Measurements from ENCODE around the gene SIAE. TPM values are rescaled to one million over a fixed set of nuclear protein-coding genes. Genes with fewer than 3 reads are reported as not detected.

Gene SIAE
- total and polyA plus RNA-seq, 10 of the 15 experiments (the other 5 are each of a cell fraction or from before 2014, with no cell fraction given) = 0.93 to 6.9 (median 4.2) TPM

DNA sequence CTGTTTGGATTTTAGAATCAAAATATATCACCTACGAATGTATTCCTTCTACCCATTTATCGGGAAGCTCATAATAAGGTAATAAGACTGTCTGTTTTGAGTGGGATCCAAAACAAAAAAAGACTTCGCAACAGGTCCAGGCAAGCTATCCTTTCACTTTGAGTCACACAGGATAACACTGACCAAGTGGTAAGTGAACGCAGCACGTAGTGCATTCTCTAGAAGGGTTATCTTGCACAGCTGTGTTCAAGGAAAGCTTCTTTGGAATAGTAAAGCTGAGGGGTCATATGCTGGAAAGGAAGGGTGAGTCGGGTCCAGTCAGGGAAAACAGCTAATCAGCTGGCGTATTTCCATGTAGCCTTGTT, 43.9 kb upstream of the SIAE start (continued):
- TF ChIP-seq, protein P1, sequence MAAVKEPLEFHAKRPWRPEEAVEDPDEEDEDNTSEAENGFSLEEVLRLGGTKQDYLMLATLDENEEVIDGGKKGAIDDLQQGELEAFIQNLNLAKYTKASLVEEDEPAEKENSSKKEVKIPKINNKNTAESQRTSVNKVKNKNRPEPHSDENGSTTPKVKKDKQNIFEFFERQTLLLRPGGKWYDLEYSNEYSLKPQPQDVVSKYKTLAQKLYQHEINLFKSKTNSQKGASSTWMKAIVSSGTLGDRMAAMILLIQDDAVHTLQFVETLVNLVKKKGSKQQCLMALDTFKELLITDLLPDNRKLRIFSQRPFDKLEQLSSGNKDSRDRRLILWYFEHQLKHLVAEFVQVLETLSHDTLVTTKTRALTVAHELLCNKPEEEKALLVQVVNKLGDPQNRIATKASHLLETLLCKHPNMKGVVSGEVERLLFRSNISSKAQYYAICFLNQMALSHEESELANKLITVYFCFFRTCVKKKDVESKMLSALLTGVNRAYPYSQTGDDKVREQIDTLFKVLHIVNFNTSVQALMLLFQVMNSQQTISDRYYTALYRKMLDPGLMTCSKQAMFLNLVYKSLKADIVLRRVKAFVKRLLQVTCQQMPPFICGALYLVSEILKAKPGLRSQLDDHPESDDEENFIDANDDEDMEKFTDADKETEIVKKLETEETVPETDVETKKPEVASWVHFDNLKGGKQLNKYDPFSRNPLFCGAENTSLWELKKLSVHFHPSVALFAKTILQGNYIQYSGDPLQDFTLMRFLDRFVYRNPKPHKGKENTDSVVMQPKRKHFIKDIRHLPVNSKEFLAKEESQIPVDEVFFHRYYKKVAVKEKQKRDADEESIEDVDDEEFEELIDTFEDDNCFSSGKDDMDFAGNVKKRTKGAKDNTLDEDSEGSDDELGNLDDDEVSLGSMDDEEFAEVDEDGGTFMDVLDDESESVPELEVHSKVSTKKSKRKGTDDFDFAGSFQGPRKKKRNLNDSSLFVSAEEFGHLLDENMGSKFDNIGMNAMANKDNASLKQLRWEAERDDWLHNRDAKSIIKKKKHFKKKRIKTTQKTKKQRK (IDR thresholded peaks at IDR 0.05; ENCODE audit: low read depth, low read length) = no peak
- TF ChIP-seq SMAD5 (IDR thresholded peaks at IDR 0.05; ENCODE audit: low read depth) (no peak), NBN (IDR thresholded peaks at IDR 0.05) (no peak), BMI1 (IDR thresholded peaks at IDR 0.05; ENCODE audit: borderline replicate concordance) (no peak), HDAC6 (IDR thresholded peaks at IDR 0.05; ENCODE audit: unreplicated experiment) (no peak), RFX5 (IDR thresholded peaks at IDR 0.05; ENCODE audit: low read depth, low read length) (no peak), SRF (IDR thresholded peaks at IDR 0.05; ENCODE audit: low read depth in 2 of 2, low read length in 2 of 2) (no peak), PAX8 (IDR thresholded peaks at IDR 0.05) (no peak), SREBF1 (IDR thresholded peaks at IDR 0.05; ENCODE audit: low read length) (no peak), BHLHE40 (IDR thresholded peaks at IDR 0.05; ENCODE audit: borderline replicate concordance in 1 of 2, low read depth in 2 of 2, low read length in 1 of 2) (0 out of 4 replicates have a peak, but pooled peaks of 1 of the 2 experiments have one; percentile 6), E4F1 (IDR thresholded peaks at IDR 0.05; ENCODE audit: borderline replicate concordance, partially characterized antibody) (no peak), MTA3 (IDR thresholded peaks at IDR 0.05; ENCODE audit: borderline replicate concordance, low read length) (no peak), STAT1 (conservative IDR thresholded peaks at IDR 0.05) (no peak), NRF1 (conservative IDR thresholded peaks at IDR 0.05; ENCODE audit: low read depth, low read length) (no peak), POLR2AphosphoS2 (IDR thresholded peaks at IDR 0.05; ENCODE audit: low read depth, low read length) (no peak), SMC3 (IDR thresholded peaks at IDR 0.05; ENCODE audit: borderline replicate concordance, low read length) (no peak), EP300 (IDR thresholded peaks at IDR 0.05; ENCODE audit: borderline replicate concordance in 1 of 2, control insufficient read depth in 1 of 2, low read depth in 2 of 2, low read length in 2 of 2) (peak in 1 of 2 experiments; percentile 68; a peak in 1 of 4 replicates), CHD2 (IDR thresholded peaks at IDR 0.05; ENCODE audit: borderline replicate concordance, low read depth, low read length) (no peak), ESRRA (IDR thresholded peaks at IDR 0.05; ENCODE audit: low read length) (no peak), NFXL1 (IDR thresholded peaks at IDR 0.05; ENCODE audit: borderline replicate concordance) (no peak), ZNF217 (IDR thresholded peaks at IDR 0.05) (no peak), BCL11A (IDR thresholded peaks at IDR 0.05; ENCODE audit: low read depth, low read length) (peak; percentile 42; the same call in 1 of the 2 replicates), HCFC1 (IDR thresholded peaks at IDR 0.05; ENCODE audit: low read length) (no peak)
- TF ChIP-seq, protein P2, sequence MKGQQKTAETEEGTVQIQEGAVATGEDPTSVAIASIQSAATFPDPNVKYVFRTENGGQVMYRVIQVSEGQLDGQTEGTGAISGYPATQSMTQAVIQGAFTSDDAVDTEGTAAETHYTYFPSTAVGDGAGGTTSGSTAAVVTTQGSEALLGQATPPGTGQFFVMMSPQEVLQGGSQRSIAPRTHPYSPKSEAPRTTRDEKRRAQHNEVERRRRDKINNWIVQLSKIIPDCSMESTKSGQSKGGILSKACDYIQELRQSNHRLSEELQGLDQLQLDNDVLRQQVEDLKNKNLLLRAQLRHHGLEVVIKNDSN (IDR thresholded peaks at IDR 0.05; ENCODE audit: borderline replicate concordance, extremely low read length, insufficient read depth, low read depth, low read length) = no peak
- TF ChIP-seq, protein P3, sequence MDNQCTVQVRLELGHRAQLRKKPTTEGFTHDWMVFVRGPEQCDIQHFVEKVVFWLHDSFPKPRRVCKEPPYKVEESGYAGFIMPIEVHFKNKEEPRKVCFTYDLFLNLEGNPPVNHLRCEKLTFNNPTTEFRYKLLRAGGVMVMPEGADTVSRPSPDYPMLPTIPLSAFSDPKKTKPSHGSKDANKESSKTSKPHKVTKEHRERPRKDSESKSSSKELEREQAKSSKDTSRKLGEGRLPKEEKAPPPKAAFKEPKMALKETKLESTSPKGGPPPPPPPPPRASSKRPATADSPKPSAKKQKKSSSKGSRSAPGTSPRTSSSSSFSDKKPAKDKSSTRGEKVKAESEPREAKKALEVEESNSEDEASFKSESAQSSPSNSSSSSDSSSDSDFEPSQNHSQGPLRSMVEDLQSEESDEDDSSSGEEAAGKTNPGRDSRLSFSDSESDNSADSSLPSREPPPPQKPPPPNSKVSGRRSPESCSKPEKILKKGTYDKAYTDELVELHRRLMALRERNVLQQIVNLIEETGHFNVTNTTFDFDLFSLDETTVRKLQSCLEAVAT (IDR thresholded peaks at IDR 0.05) = no peak
